Fibroblast of mammary gland (primary cell): ENCODE results near the gene CYP19A1.

Source experiments
- DNase-seq: peaks from one replicate; pipeline ENCODE4 v3.0.0-alpha.2; 2010; ENCODE audit warnings: low read depth
- H3K4me3 ChIP-seq: 2 replicates; pipeline ENCODE4 v1.5.1; 2011; ENCODE audit warnings: low read depth, mild to moderate bottlenecking, low read length, moderate library complexity; ENCODE audit not compliant: control insufficient read depth
- CTCF ChIP-seq: conservative IDR thresholded peaks from 2 replicates; pipeline ENCODE4 v1.5.1; 2011; ENCODE audit warnings: low read depth, low read length, inconsistent platforms; ENCODE audit not compliant: control insufficient read depth, insufficient read depth

The CYP19A1 gene

DNA sequence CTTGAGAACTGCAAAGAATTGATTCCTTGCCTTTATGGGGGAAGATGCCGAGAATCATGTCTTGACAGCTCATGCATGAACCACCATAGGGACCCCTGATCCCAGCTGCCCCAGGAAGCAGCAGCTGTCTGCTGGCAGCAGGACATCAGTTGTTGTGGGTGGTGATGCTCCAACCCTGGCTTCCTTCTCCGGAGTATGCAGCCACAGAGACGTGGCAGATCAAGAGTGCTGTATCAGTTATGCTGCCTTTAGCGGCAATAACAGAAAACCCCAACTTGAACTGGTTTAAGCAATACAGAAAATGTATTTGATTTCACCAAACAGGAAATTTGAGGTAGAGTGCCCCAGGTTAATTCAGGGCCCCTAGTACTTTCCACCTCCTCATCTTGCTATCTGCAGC is 151.5 kb downstream of the CYP19A1 start:
- no peak for DNase-seq
- TF ChIP-seq CTCF: no peak
- H3K4me3 ChIP-seq: no peak overlapping the region

- no peak overlapping the region for H3K4me3 ChIP-seq
- TF ChIP-seq CTCF: no peak
- no peak for DNase-seq
Measured at GRCh38 chr15:51186181-51186705, 152.2 kb downstream of the CYP19A1 start.

DNA sequence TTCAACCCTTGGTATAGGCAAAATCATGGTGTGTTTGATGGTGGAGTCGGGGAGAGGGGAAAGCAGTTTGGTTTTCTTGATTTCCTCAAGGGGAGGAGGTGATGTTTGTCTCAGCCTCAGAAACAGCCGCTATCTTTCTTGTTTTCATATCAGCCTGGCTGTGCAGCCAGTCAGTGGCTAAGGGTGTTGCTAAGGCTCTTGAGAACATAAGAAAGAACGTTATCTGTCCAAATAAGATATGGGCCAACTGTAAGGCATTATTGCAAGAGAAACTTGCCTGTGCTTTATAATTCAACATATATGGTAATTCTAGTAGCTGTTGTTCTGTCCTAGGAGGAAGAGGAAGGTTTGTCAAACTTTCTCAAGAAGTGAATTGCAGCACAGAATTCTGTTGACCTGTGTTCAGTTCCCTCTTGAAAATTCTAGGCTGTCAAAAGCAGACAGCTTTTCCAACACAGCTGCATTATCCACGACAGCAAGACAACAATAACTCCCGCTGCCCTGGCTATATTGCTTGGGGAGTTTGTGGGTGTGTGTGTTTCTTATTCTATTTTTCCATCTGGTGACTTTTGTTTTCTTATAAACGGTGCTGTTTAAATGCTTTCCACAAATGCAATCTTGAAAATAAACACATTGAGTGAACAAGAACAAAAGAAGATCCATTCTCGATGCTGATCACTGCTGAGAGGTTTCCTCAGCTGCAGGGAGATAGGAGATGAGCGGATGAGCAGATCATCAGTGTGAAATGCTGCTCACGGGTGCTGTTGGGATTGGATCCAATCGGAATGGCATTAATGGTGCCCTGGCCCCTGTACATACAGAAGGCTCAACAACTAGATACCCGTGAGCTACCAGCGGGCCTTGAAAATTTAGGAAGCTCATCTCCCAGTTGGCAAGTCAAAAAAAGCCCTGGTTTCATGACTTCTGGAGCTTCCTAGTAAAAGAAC is 152.9 kb downstream of the CYP19A1 start:
- no peak overlapping the region for H3K4me3 ChIP-seq
- TF ChIP-seq CTCF: no peak
- DNase-seq: no peak

DNA sequence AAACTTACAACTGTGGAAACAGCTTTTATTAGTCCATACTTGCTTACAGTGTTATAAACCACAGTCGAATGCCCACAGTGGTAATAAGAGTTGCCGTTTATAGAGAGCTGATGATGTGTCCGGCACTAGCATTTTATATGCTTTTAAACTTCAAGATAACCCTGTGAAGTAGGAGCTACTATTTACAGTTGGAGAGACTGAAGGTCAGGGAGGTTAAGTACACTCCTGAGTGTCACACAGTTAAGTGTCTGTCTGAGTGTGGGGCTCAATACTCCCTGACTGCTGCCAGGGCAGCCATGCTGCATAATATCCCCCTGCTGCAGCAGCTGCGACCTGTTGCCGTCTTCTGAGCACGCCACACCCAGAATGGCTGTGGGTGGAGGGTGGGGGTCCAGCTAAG is 153.8 kb downstream of the CYP19A1 start:
- no peak for TF ChIP-seq CTCF
- no peak for DNase-seq

DNA sequence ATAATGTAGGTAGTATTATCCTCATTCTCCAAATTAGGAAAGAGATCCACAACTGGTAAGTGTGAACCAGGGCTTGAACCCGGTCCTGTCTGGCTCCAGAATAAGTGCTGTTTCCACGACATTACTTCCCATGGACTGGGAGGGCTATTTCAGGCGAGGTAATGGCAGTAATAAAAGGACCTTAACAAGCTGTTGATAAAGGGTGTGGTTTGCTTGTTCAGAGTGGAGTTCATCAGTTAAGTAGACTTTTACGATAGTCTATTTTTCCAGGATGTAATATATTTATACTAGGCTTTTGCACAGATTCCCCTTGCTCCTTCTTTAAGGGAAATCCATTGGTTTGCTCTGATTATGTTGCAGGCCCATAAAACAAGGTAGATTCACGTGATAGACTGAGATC is 155.3 kb downstream of the CYP19A1 start:
- DNase-seq: no peak
- no peak overlapping the region for H3K4me3 ChIP-seq
- TF ChIP-seq CTCF: no peak

More for the DNA sequence above, 153.8 kb downstream of the CYP19A1 start:
- H3K4me3 ChIP-seq: no peak overlapping the region

- no peak for DNase-seq
- H3K4me3 ChIP-seq: no peak overlapping the region
- no peak for TF ChIP-seq CTCF
Measured at GRCh38 chr15:51181905-51182304, 156.5 kb downstream of the CYP19A1 start.
